Osteoblast (primary cell): ENCODE results near the gene DDX59. TPM values are rescaled to one million over a fixed set of nuclear protein-coding genes. Genes with fewer than 3 reads are reported as not detected.
"Not testable (repeated sequence)": the region's sequence is repeated elsewhere in the genome, so short reads cannot be mapped to it uniquely, and the experiment has no call there.

Experiments
- DNase-seq: peaks from one replicate; pipeline ENCODE4 v3.0.0; 2011; ENCODE audit warnings: low spot score, mixed read lengths; ENCODE audit not compliant: insufficient read length; ENCODE audit errors: missing footprints
- H2AFZ ChIP-seq: 2 replicates; pipeline ENCODE4 v1.6.0; 2011; ENCODE audit warnings: mild to moderate bottlenecking, low read length
- H3K27ac ChIP-seq: 2 replicates; pipeline ENCODE4 v1.5.1; 2011; ENCODE audit warnings: mild to moderate bottlenecking, low read depth, low read length, moderate library complexity
- H3K27me3 ChIP-seq: 2 replicates; pipeline ENCODE4 v1.6.0; 2012; ENCODE audit warnings: mild to moderate bottlenecking, control low read depth, inconsistent platforms, low read length, moderate library complexity; ENCODE audit not compliant: insufficient read depth
- H3K36me3 ChIP-seq: 2 replicates; pipeline ENCODE4 v1.5.1; 2011; ENCODE audit warnings: mild to moderate bottlenecking, low read length, control low read depth, moderate library complexity; ENCODE audit not compliant: insufficient read depth
- H3K4me1 ChIP-seq: 2 replicates; pipeline ENCODE4 v1.5.1; 2011; ENCODE audit warnings: mild to moderate bottlenecking, low read length, control low read depth, moderate library complexity; ENCODE audit not compliant: insufficient read depth
- H3K4me2 ChIP-seq: 2 replicates; pipeline ENCODE4 v1.6.0; 2011; ENCODE audit warnings: mild to moderate bottlenecking, low read length; ENCODE audit not compliant: insufficient read depth
- H3K4me3 ChIP-seq: fragments of 200-600 bp; sonication (generic); 3 replicates; pipeline ENCODE4 v1.5.1; 2012; ENCODE audit warnings: mild to moderate bottlenecking, low read length, inconsistent platforms; ENCODE audit not compliant: insufficient read depth
- H3K79me2 ChIP-seq: 2 replicates; pipeline ENCODE4 v1.6.0; 2012; ENCODE audit warnings: mild to moderate bottlenecking, low read length, control low read depth, inconsistent platforms; ENCODE audit not compliant: insufficient read depth
- H3K9me3 ChIP-seq: 2 replicates; pipeline ENCODE4 v1.5.1; 2011; ENCODE audit warnings: low read depth, low read length, control low read depth
- H4K20me1 ChIP-seq: 2 replicates; pipeline ENCODE4 v1.6.0; 2012; ENCODE audit warnings: mild to moderate bottlenecking, low read length, control low read depth; ENCODE audit not compliant: insufficient read depth
- total RNA-seq: library from RNA; depleted of rRNA; stranded (reverse); fragments of >200 nt; gene quantifications from 2 replicates; pipeline ENCODE4 v1.2.3, GENCODE V29; 2012
- TF ChIP-seq, protein P1 (sequence below): IDR thresholded peaks from 2 replicates; pipeline ENCODE4 v1.5.1; 2011; ENCODE audit warnings: mild to moderate bottlenecking, low read depth, low read length, moderate library complexity; ENCODE audit errors: extremely low read depth

Gene DDX59
- total RNA-seq, 1 donor, result 11.9 TPM

DNA sequence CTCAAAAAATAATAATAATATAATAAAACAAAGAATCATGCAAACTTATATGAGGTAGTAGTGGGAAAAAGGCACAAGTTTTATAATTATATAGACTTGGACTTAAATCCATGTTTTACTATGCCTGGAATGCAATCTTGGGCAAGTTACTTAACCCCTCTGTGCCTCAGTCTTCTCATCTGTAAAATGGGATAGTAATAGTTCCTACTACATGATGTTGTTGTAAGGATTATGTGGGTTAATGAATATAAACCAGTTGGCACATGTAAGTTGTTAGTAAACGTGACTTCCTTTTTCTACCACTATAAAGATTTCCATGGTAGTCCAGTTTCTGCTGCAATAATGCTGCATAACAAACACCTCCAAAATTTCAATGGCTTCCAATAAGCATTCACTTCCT lies 38.3 kb downstream of the DDX59 start:
- Histone ChIP-seq H3K4me3 (no peak overlapping the region), H3K27ac (no peak overlapping the region)
- DNase-seq, result no peak

DNA sequence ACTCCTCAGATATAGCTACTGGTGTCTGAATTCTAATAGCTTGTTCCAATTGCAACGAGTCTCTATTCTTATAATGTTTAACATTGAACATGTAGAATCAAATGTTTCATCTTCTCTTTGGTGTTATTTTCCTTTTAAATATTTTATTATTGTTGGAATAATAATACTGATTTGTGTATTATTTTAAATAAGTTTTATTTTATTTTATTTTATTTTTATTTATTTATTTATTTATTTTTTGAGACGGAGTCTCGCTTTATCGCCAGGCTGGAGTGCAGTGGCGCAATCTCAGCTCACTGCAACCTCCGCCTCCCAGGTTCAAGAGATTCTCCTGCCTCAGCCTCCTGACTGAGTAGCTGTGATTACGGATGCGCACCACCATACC lies 39.2 kb downstream of the DDX59 start:
- H3K4me1 ChIP-seq, H3K36me3 ChIP-seq, H2AFZ ChIP-seq, H3K4me3 ChIP-seq, H3K4me2 ChIP-seq, H3K9me3 ChIP-seq, DNase-seq, H3K27ac ChIP-seq, H4K20me1 ChIP-seq, H3K79me2 ChIP-seq, H3K27me3 ChIP-seq: not testable (repeated sequence)

More for the DNA sequence above, 38.3 kb downstream of the DDX59 start:
- no peak overlapping the region for H3K4me2 ChIP-seq
- H3K9me3 ChIP-seq, result no peaks in the 10 kb centered on the region
- no peak overlapping the region for H2AFZ ChIP-seq
- no peaks in the 10 kb centered on the region for H3K27me3 ChIP-seq
- no peaks in the 10 kb centered on the region for H4K20me1 ChIP-seq
- no peaks in the 10 kb centered on the region for H3K4me1 ChIP-seq
- TF ChIP-seq, protein P1, sequence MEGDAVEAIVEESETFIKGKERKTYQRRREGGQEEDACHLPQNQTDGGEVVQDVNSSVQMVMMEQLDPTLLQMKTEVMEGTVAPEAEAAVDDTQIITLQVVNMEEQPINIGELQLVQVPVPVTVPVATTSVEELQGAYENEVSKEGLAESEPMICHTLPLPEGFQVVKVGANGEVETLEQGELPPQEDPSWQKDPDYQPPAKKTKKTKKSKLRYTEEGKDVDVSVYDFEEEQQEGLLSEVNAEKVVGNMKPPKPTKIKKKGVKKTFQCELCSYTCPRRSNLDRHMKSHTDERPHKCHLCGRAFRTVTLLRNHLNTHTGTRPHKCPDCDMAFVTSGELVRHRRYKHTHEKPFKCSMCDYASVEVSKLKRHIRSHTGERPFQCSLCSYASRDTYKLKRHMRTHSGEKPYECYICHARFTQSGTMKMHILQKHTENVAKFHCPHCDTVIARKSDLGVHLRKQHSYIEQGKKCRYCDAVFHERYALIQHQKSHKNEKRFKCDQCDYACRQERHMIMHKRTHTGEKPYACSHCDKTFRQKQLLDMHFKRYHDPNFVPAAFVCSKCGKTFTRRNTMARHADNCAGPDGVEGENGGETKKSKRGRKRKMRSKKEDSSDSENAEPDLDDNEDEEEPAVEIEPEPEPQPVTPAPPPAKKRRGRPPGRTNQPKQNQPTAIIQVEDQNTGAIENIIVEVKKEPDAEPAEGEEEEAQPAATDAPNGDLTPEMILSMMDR, result no peak
- no peaks in the 10 kb centered on the region for H3K79me2 ChIP-seq
- H3K36me3 ChIP-seq, result no peaks in the 10 kb centered on the region

DNA sequence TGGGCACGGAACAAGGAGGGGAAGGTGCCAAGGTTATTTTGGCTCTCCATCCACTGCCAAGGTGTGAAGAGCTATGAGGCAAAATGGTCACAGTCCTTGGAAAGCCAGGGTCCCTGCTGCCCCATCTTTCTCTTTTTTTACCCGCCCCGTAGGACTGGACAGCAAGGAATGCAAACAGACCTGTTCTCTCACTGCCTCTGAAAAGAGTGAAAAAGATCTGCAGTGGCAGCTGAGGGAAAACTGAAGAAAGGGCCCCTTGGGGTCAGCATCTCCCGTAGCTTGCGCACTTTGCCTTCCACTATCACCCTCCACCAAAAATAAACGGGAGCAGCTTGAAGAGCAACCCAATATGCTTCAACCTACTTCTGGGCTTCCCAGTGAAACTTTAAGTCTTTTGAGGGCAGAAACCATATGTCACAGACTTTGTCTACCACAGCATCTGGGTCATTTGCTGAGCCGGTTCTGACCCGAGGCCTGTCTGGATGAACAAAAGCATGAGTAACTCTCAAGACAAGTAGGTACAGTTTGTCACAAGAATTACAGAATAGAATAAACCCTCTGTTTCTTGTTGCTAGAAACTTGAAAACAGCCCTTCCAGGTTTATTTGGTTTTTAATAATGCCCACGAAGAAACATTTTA lies 39.7 kb downstream of the DDX59 start:
- H3K4me2 ChIP-seq, result no peak overlapping the region
- TF ChIP-seq, protein P1, result no peak
- DNase-seq, result no peak
- no peaks in the 10 kb centered on the region for H3K9me3 ChIP-seq
- no peaks in the 10 kb centered on the region for H3K27me3 ChIP-seq
- H2AFZ ChIP-seq, result no peak overlapping the region
- no peak overlapping the region for H3K4me3 ChIP-seq
- no peak overlapping the region for H3K27ac ChIP-seq
- H3K4me1 ChIP-seq, result no peaks in the 10 kb centered on the region
- no peaks in the 10 kb centered on the region for H3K79me2 ChIP-seq
- no peaks in the 10 kb centered on the region for H3K36me3 ChIP-seq
- no peaks in the 10 kb centered on the region for H4K20me1 ChIP-seq

DNA sequence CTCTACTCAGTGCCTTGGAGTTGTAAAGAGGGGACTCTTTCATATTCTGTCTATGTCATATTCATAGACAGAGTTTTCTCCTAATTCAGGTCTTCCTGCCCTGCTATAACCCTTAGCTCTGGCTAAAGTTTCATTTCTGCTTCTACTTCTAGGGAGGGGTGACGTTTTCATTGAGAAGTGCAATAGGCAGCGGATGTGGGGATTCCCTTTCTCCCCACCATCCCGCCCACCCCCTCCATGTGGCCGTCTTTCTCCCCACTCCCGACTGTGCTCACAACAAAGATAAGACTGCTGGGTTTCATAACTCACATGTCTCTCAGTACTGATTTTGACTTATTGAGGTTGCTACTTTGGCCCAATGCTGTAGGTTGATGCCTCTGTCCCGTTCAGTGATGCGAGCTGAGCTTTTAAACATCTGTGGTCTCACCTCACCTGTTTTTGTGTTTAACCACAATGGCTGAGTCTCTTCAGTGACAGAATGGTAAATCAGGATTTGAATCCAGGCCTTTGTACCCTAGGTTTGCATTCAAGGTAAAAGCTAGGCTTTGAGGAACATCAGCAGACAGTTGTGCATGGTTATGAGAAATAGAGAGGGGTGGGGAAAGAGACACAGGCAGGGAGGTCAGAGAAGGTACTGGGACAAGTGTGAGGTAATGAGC lies 41.4 kb downstream of the DDX59 start:
- H2AFZ ChIP-seq, result peak overlapping the region; percentile 29
- no peaks in the 10 kb centered on the region for H3K36me3 ChIP-seq
- no peaks in the 10 kb centered on the region for H4K20me1 ChIP-seq
- H3K27me3 ChIP-seq, result no peaks in the 10 kb centered on the region
- TF ChIP-seq, protein P1, result no peak
- no peak for DNase-seq
- H3K79me2 ChIP-seq, result no peaks in the 10 kb centered on the region
- no peak overlapping the region for H3K27ac ChIP-seq
- no peaks in the 10 kb centered on the region for H3K4me1 ChIP-seq
- no peak overlapping the region for H3K4me2 ChIP-seq
- no peak overlapping the region for H3K4me3 ChIP-seq
- H3K9me3 ChIP-seq, result no peaks in the 10 kb centered on the region
